Endothelial cell of umbilical vein (primary cell): ENCODE measurements around the gene ZDHHC11B. TPM values are rescaled to one million over a fixed set of nuclear protein-coding genes. Genes with fewer than 3 reads are reported as not detected.
"Not testable (repeated sequence)": the region's sequence is repeated elsewhere in the genome, so short reads cannot be mapped to it uniquely, and the experiment has no call there.

ENCODE experiments used
- BruUV-seq: library from RNA; stranded (reverse); fragments of 400-500 nt; replicated peaks from 2 replicates; lab custom pipeline; 2021; lab: Mats Ljungman, UMichigan
- CTCF ChIA-PET: fragments of 300-600, 350-600 bp; sonication (Branson Sonifier 250); formaldehyde crosslinking; loops from one replicate; lab custom pipeline; 2021; ENCODE audit warnings: antibody characterized with exemption, inconsistent platforms; lab: Charles Lee
- POLR2A ChIA-PET: fragments of 300-600, 350-600 bp; sonication (Branson Sonifier 250); formaldehyde crosslinking; loops from one replicate; lab custom pipeline; 2021; ENCODE audit warnings: antibody characterized with exemption, inconsistent platforms; lab: Charles Lee
- DNase-seq: peaks from one replicate; pipeline ENCODE4 v3.0.0-alpha.2; 2011; ENCODE audit warnings: low read depth, low spot score
- FAIRE-seq: peaks from 2 replicates; lab custom pipeline; 2011; peaks lifted over from hg19 to GRCh38; lab: Jason Lieb, UNC
- H2AFZ ChIP-seq: 2 replicates; pipeline ENCODE4 v1.6.0; 2012; ENCODE audit warnings: low read depth, low read length, control low read depth, inconsistent platforms
- H3K27ac ChIP-seq: 2 replicates; pipeline ENCODE4 v1.5.1; 2011; ENCODE audit warnings: low read depth, mild to moderate bottlenecking, control low read depth, low read length, moderate library complexity; ENCODE audit not compliant: insufficient read depth
- H3K27me3 ChIP-seq, 2 experiments: 2 replicates each; pipeline versions ENCODE4 v1.6.0 to v1.6.1; 2011; ENCODE audit warnings: low read length in 2 of 2, mixed read lengths in 1 of 2; ENCODE audit not compliant: control insufficient read depth in 2 of 2, insufficient read depth in 2 of 2
- H3K36me3 ChIP-seq, 2 experiments: 2 replicates in 1 of 2; 3 replicates in 1 of 2; pipeline ENCODE4 v1.5.1; 2011; ENCODE audit warnings: low read length in 2 of 2, mild to moderate bottlenecking in 1 of 2, moderate library complexity in 1 of 2; ENCODE audit not compliant: control insufficient read depth in 2 of 2, insufficient read depth in 2 of 2; ENCODE audit errors: extremely low read depth in 1 of 2
- H3K4me1 ChIP-seq: 3 replicates; pipeline ENCODE4 v1.5.1; 2011; ENCODE audit warnings: mild to moderate bottlenecking, low read length; ENCODE audit not compliant: control insufficient read depth, insufficient read depth; ENCODE audit errors: extremely low read depth
- H3K4me2 ChIP-seq: 2 replicates; pipeline ENCODE4 v1.6.1; 2011; ENCODE audit warnings: low read length, control low read depth, mixed read lengths; ENCODE audit not compliant: insufficient read depth
- H3K4me3 ChIP-seq, 3 experiments: fragments of 200-600 bp in 1 of 3; sonication (generic), shearing (Covaris generic) in 1 of 3; replicated peaks in 1 of 3; 2 replicates each; pipeline ENCODE4 v1.5.1; 2011 to 2016; ENCODE audit warnings: control low read depth in 3 of 3, low read length in 3 of 3, mild to moderate bottlenecking in 2 of 3, inconsistent platforms in 1 of 3, low read depth in 1 of 3, moderate library complexity in 1 of 3; ENCODE audit not compliant: insufficient read depth in 1 of 3
- H3K79me2 ChIP-seq: 2 replicates; pipeline ENCODE4 v1.6.0; 2012; ENCODE audit warnings: low read length, inconsistent platforms; ENCODE audit not compliant: control insufficient read depth, insufficient read depth
- H3K9ac ChIP-seq: replicated peaks from 2 replicates; pipeline ENCODE3; 2011; ENCODE audit warnings: low read length, control low read depth; ENCODE audit not compliant: insufficient read depth; ENCODE audit errors: extremely low read depth
- H3K9me1 ChIP-seq: replicated peaks from 3 replicates; pipeline ENCODE4 v1.6.0; 2011; ENCODE audit warnings: mild to moderate bottlenecking, low read length; ENCODE audit not compliant: control insufficient read depth, insufficient read depth; ENCODE audit errors: extremely low read depth
- H3K9me3 ChIP-seq: replicated peaks from 2 replicates; pipeline ENCODE4 v1.5.1; 2012; ENCODE audit warnings: low read length, inconsistent platforms; ENCODE audit not compliant: control insufficient read depth, insufficient read depth
- H4K20me1 ChIP-seq: replicated peaks from 2 replicates; pipeline ENCODE3; 2011; ENCODE audit warnings: mild to moderate bottlenecking, low read length; ENCODE audit not compliant: control insufficient read depth, insufficient read depth; ENCODE audit errors: extremely low read depth
- EZH2 ChIP-seq: IDR thresholded peaks from 2 replicates; pipeline ENCODE4 v1.6.1; 2012; ENCODE audit warnings: borderline replicate concordance, low read depth, mild to moderate bottlenecking, moderate library complexity, low read length, inconsistent platforms; ENCODE audit not compliant: severe bottlenecking
- FOS ChIP-seq: IDR thresholded peaks from 2 replicates; pipeline ENCODE4 v1.6.1; 2011; ENCODE audit warnings: mild to moderate bottlenecking, low read length, moderate library complexity, borderline replicate concordance; ENCODE audit not compliant: insufficient read depth
- GATA2 ChIP-seq: IDR thresholded peaks from 2 replicates; pipeline ENCODE4 v1.7.0; 2011; ENCODE audit warnings: low read depth, mild to moderate bottlenecking, moderate library complexity, mixed read lengths, low read length; ENCODE audit not compliant: insufficient read length, insufficient read depth
- JUN ChIP-seq: IDR thresholded peaks from 2 replicates; pipeline ENCODE4 v1.6.1; 2011; ENCODE audit warnings: borderline replicate concordance, low read depth; ENCODE audit not compliant: insufficient read length, insufficient read depth
- MYC ChIP-seq: IDR thresholded peaks from one replicate; pipeline ENCODE4 v1.6.1; 2011; ENCODE audit warnings: mild to moderate bottlenecking, low read depth, low read length
- POLR2A ChIP-seq: IDR thresholded peaks from 2 replicates; pipeline ENCODE4 v1.6.1; 2012; ENCODE audit warnings: low read depth, mild to moderate bottlenecking, control low read depth, low read length
- POLR2AphosphoS5 ChIP-seq: IDR thresholded peaks from 2 replicates; pipeline ENCODE4 v1.6.1; 2012; ENCODE audit warnings: low read depth, mild to moderate bottlenecking, control low read depth, low read length, moderate library complexity; ENCODE audit not compliant: insufficient read depth
- dilution Hi-C: fragments of 300-500 bp; cut with MboI; formaldehyde crosslinking; loops from one replicate; pipeline ENCODE4 v1.15.0; 2019; ENCODE audit warnings: low sequenced_read_pairs; ENCODE audit not compliant: extremely low pct_ligation_motif_present
- intact Hi-C: fragments of 100-400 bp; cut with micrococcal nuclease; formaldehyde crosslinking; loops from one replicate; pipeline ENCODE4 v1.10.0; 2022
- polyA plus RNA-seq, 4 experiments: library from polyadenylated mRNA; depleted of rRNA in 3 of 4; stranded (reverse) in 3 of 4; unstranded in 1 of 4; fragments of >200 nt; gene quantifications; 2 replicates each; pipeline versions ENCODE4 v1.2.1 to v1.2.3, GENCODE V29; 2011 to 2012; ENCODE audit warnings: missing spikeins in 1 of 4
- total RNA-seq: library from RNA; stranded (reverse); gene quantifications from 2 replicates; pipeline ENCODE4 v1.2.3, GENCODE V29; 2021
- TF ChIP-seq, protein P1 (sequence below): IDR thresholded peaks from 2 replicates; pipeline ENCODE4 v1.6.1; 2011; ENCODE audit not compliant: insufficient read depth, insufficient read length
- TF ChIP-seq, protein P2 (sequence below), 2 donors: IDR thresholded peaks; 1 replicate in 1 of 2; 2 replicates in 1 of 2; pipeline ENCODE4 v1.5.1; 2011; ENCODE audit warnings: low read length in 2 of 2, mild to moderate bottlenecking in 2 of 2, moderate library complexity in 2 of 2, control low read depth in 1 of 2, inconsistent platforms in 1 of 2, low read depth in 1 of 2; ENCODE audit not compliant: insufficient read depth in 1 of 2; ENCODE audit errors: extremely low read depth in 1 of 2

ZDHHC11B gene
- total and polyA plus RNA-seq, 2 donors (not counting 3 experiments of a cell fraction or from before 2014, with no cell fraction given) = not detected

DNA sequence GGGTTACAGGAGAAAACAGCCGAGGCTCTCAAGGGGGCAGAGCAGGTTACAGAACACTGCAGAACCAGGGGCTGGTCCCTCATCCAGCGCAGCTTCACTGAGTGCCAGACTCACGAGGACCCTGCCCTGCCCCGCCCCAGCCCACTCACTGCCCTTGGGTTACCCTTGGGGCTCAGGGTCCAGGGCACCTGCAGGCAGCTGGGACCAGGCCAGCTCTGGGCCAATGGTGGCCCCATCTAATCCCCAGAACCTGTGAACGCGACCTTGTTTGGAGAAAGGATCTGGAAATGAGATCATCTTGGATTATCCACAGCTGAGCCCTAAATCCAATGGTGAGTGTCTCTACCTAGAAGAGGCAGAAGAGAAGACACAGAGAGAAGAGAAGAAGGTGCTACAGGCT lies 6.1 kb downstream of the ZDHHC11B start:
- intact Hi-C loops, CTCF ChIA-PET, dilution Hi-C loops, H3K4me3 ChIP-seq, H3K9me1 ChIP-seq, H3K27me3 ChIP-seq, DNase-seq, H2AFZ ChIP-seq, H3K4me2 ChIP-seq, H3K27ac ChIP-seq, BruUV-seq, H3K9ac ChIP-seq, H3K4me1 ChIP-seq, H3K79me2 ChIP-seq, FAIRE-seq, H3K36me3 ChIP-seq, H4K20me1 ChIP-seq, POLR2A ChIA-PET, H3K9me3 ChIP-seq: not testable (repeated sequence)

DNA sequence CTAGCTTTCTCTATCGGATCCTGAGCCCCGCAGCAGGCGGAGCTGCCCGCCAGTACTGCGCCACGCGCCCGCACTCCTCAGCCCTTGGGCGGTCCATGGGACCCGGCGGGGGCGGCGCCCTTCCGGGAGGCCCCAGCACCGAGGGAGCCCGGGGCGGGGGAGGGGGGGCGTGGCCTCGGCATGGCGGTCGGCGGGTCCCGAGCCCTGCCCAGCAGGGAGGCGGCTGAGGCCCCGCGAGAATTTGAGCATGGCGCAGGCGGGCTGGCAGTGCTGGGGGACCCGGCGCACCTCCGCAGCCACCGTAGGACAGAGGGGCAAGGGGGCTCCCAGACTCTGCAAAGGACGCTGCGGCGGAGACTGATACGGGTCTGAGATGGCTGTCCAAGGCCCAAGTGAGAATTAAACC lies 6.8 kb downstream of the ZDHHC11B start:
- no peak for TF ChIP-seq POLR2A
- TF ChIP-seq FOS = no peak
- no peak for TF ChIP-seq POLR2AphosphoS5
- TF ChIP-seq, protein P1, sequence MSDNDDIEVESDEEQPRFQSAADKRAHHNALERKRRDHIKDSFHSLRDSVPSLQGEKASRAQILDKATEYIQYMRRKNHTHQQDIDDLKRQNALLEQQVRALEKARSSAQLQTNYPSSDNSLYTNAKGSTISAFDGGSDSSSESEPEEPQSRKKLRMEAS = no peak
- TF ChIP-seq EZH2 = no peak
- no peak for TF ChIP-seq JUN
- no peak for TF ChIP-seq GATA2
- TF ChIP-seq, protein P2, sequence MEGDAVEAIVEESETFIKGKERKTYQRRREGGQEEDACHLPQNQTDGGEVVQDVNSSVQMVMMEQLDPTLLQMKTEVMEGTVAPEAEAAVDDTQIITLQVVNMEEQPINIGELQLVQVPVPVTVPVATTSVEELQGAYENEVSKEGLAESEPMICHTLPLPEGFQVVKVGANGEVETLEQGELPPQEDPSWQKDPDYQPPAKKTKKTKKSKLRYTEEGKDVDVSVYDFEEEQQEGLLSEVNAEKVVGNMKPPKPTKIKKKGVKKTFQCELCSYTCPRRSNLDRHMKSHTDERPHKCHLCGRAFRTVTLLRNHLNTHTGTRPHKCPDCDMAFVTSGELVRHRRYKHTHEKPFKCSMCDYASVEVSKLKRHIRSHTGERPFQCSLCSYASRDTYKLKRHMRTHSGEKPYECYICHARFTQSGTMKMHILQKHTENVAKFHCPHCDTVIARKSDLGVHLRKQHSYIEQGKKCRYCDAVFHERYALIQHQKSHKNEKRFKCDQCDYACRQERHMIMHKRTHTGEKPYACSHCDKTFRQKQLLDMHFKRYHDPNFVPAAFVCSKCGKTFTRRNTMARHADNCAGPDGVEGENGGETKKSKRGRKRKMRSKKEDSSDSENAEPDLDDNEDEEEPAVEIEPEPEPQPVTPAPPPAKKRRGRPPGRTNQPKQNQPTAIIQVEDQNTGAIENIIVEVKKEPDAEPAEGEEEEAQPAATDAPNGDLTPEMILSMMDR (IDR thresholded peaks at IDR 0.05; ENCODE audit: extremely low read depth in 1 of 2, insufficient read depth in 1 of 2, low read depth in 1 of 2, low read length in 2 of 2) = no peak
- no peak for TF ChIP-seq MYC
- CTCF ChIA-PET = no interaction called here
- dilution Hi-C loops (no loop called here), intact Hi-C loops (no loop called here)
- H3K79me2 ChIP-seq = no peaks in the 10 kb centered on the region
- H3K27me3 ChIP-seq = no peaks in the 10 kb centered on the region
- H3K4me1 ChIP-seq = no peaks in the 10 kb centered on the region
- no peaks in the 10 kb centered on the region for H4K20me1 ChIP-seq
- H3K4me3 ChIP-seq = no peak overlapping the region
- H3K4me2 ChIP-seq = no peak overlapping the region
- no peaks in the 10 kb centered on the region for H3K9me1 ChIP-seq
- no peaks in the 10 kb centered on the region for H3K9me3 ChIP-seq
- POLR2A ChIA-PET = no interaction called here
- H3K27ac ChIP-seq = no peak overlapping the region
- FAIRE-seq (no peak), DNase-seq (no peak)
- BruUV-seq = no TSS peak
- H3K9ac ChIP-seq = no peak overlapping the region
- H3K36me3 ChIP-seq = no peaks in the 10 kb centered on the region
- H2AFZ ChIP-seq = no peak overlapping the region
